Measurements from ENCODE around the gene ALPK3.
A peak's percentile ranks its signal among the peaks of the same experiment; 100 is the strongest.

Gene ALPK3

GRCh38 chr15:84819291-84819768 is 2.2 kb downstream of the ALPK3 start:
- H3K27ac ChIP-seq (ENCODE audit: low read depth, low read length), result no peak overlapping the region

GRCh38 chr15:84819791-84820190 is 2.6 kb downstream of the ALPK3 start:
- peaks cover 7% of the 10 kb centered on the region; the same call in 1 of the 2 replicates for H3K27me3 ChIP-seq (ENCODE audit: control insufficient read depth, low read length)
- no peaks in the 10 kb centered on the region for H3F3A ChIP-seq (ENCODE audit: control insufficient read depth, insufficient read depth)
- no peaks in the 10 kb centered on the region for H3K79me2 ChIP-seq (ENCODE audit: control insufficient read depth, low read length)
- H3K4me3 ChIP-seq (ENCODE audit: low read length), result no peak overlapping the region
- H3K9me2 ChIP-seq (replicated peaks; ENCODE audit: control insufficient read depth, low read length), result no peaks in the 10 kb centered on the region
- no peaks in the 10 kb centered on the region for H3K9me3 ChIP-seq (ENCODE audit: control insufficient read depth, insufficient read depth, low read length)
- TF ChIP-seq CTCF (IDR thresholded peaks at IDR 0.05; ENCODE audit: low read depth, low read length, poor library complexity, severe bottlenecking) (no peak), EZH2phosphoT487 (IDR thresholded peaks at IDR 0.05; ENCODE audit: borderline replicate concordance, low read length) (no peak)
- H3K4me1 ChIP-seq (ENCODE audit: control insufficient read depth, low read length), result no peaks in the 10 kb centered on the region
- H3K36me3 ChIP-seq (ENCODE audit: control insufficient read depth, low read length), result no peaks in the 10 kb centered on the region
- no peak overlapping the region for H3K4me2 ChIP-seq (ENCODE audit: low read length)
- no peaks in the 10 kb centered on the region; the same call in 1 of the 2 replicates for H4K20me1 ChIP-seq (ENCODE audit: control insufficient read depth, insufficient read depth, low read depth, low read length)
- H3K27ac ChIP-seq (ENCODE audit: low read depth, low read length), result no peak overlapping the region

More at GRCh38 chr15:84819291-84819768, 2.2 kb downstream of the ALPK3 start:
- no peak for TF ChIP-seq EZH2phosphoT487 (IDR thresholded peaks at IDR 0.05; ENCODE audit: borderline replicate concordance, low read length)
- no peak for TF ChIP-seq CTCF (IDR thresholded peaks at IDR 0.05; ENCODE audit: low read depth, low read length, poor library complexity, severe bottlenecking)
- H4K20me1 ChIP-seq (ENCODE audit: control insufficient read depth, insufficient read depth, low read depth, low read length), result no peaks in the 10 kb centered on the region; the same call in 1 of the 2 replicates
- no peaks in the 10 kb centered on the region for H3K9me2 ChIP-seq (replicated peaks; ENCODE audit: control insufficient read depth, low read length)
- no peak overlapping the region for H3K4me3 ChIP-seq (ENCODE audit: low read length)
- no peaks in the 10 kb centered on the region for H3K4me1 ChIP-seq (ENCODE audit: control insufficient read depth, low read length)
- no peaks in the 10 kb centered on the region for H3K79me2 ChIP-seq (ENCODE audit: control insufficient read depth, low read length)
- no peaks in the 10 kb centered on the region for H3K9me3 ChIP-seq (ENCODE audit: control insufficient read depth, insufficient read depth, low read length)
- peaks cover 5% of the 10 kb centered on the region; the same call in 1 of the 2 replicates for H3K27me3 ChIP-seq (ENCODE audit: control insufficient read depth, low read length)
- H3F3A ChIP-seq (ENCODE audit: control insufficient read depth, insufficient read depth), result no peaks in the 10 kb centered on the region
- no peak overlapping the region for H3K4me2 ChIP-seq (ENCODE audit: low read length)
- no peaks in the 10 kb centered on the region for H3K36me3 ChIP-seq (ENCODE audit: control insufficient read depth, low read length)

GRCh38 chr15:84821501-84822021 is 4.4 kb downstream of the ALPK3 start:
- H3K79me2 ChIP-seq (ENCODE audit: control insufficient read depth, low read length), result no peaks in the 10 kb centered on the region
- no peak overlapping the region for H3K4me2 ChIP-seq (ENCODE audit: low read length)
- H3F3A ChIP-seq (ENCODE audit: control insufficient read depth, insufficient read depth), result no peaks in the 10 kb centered on the region
- H3K4me3 ChIP-seq (ENCODE audit: low read length), result no peak overlapping the region
- TF ChIP-seq EZH2phosphoT487 (IDR thresholded peaks at IDR 0.05; ENCODE audit: borderline replicate concordance, low read length) (no peak), CTCF (IDR thresholded peaks at IDR 0.05; ENCODE audit: low read depth, low read length, poor library complexity, severe bottlenecking) (peak; percentile 11)
- no peak overlapping the region for H3K27ac ChIP-seq (ENCODE audit: low read depth, low read length)
- no peaks in the 10 kb centered on the region for H3K9me3 ChIP-seq (ENCODE audit: control insufficient read depth, insufficient read depth, low read length)
- H3K36me3 ChIP-seq (ENCODE audit: control insufficient read depth, low read length), result no peaks in the 10 kb centered on the region
- H3K9me2 ChIP-seq (replicated peaks; ENCODE audit: control insufficient read depth, low read length), result no peaks in the 10 kb centered on the region
- peaks cover 13% of the 10 kb centered on the region for H3K27me3 ChIP-seq (ENCODE audit: control insufficient read depth, low read length)
- H3K4me1 ChIP-seq (ENCODE audit: control insufficient read depth, low read length), result no peaks in the 10 kb centered on the region
- H4K20me1 ChIP-seq (ENCODE audit: control insufficient read depth, insufficient read depth, low read depth, low read length), result no peaks in the 10 kb centered on the region; the same call in 1 of the 2 replicates
